ENCODE measurements around the gene MACROH2A1.

- no peak for TF ChIP-seq POLR2A (IDR thresholded peaks at IDR 0.05; ENCODE audit: low read length)
- no peak for TF ChIP-seq GATA1 (IDR thresholded peaks at IDR 0.05; ENCODE audit: low read depth, low read length)
Measured at GRCh38 chr5:135391869-135392255, 7.2 kb downstream of the MACROH2A1 start.
